Neural cell (in vitro differentiated cells): Measurements from ENCODE around the gene CUTC. TPM values are rescaled to one million over a fixed set of nuclear protein-coding genes. Genes with fewer than 3 reads are reported as not detected.

Experiments
- H2AFZ ChIP-seq: fragments of 200-600, 300-800 bp; sonication (generic), shearing (Covaris generic); 2 replicates; pipeline ENCODE4 v1.6.0; 2014; ENCODE audit warnings: low read depth, mild to moderate bottlenecking, antibody characterized with exemption, low read length, moderate library complexity
- H3F3A ChIP-seq: fragments of 200-600 bp; shearing (Covaris generic); 2 replicates; pipeline ENCODE4 v1.6.1; 2016; ENCODE audit warnings: mild to moderate bottlenecking, moderate library complexity, mixed read lengths, antibody characterized with exemption, low read length; ENCODE audit not compliant: insufficient read depth, poor library complexity, severe bottlenecking
- H3K27ac ChIP-seq: fragments of 200-600, 300-800 bp; sonication (generic), shearing (Covaris generic); 2 replicates; pipeline ENCODE4 v1.5.1; 2014; ENCODE audit warnings: mild to moderate bottlenecking, low read length, moderate library complexity
- H3K27me3 ChIP-seq: fragments of 300-800, 200-600 bp; sonication (generic), shearing (Covaris generic); 2 replicates; pipeline ENCODE4 v1.6.0; 2014; ENCODE audit warnings: mild to moderate bottlenecking, low read depth, low read length, moderate library complexity; ENCODE audit not compliant: insufficient read depth
- H3K36me3 ChIP-seq: fragments of 300-800, 200-600 bp; sonication (generic), shearing (Covaris generic); 2 replicates; pipeline ENCODE4 v1.5.1; 2014; ENCODE audit warnings: mild to moderate bottlenecking, antibody characterized with exemption, low read length, moderate library complexity; ENCODE audit not compliant: insufficient read depth
- H3K4me2 ChIP-seq: fragments of 300-800, 200-600 bp; sonication (generic), shearing (Covaris generic); 2 replicates; pipeline ENCODE4 v1.6.0; 2014; ENCODE audit warnings: mild to moderate bottlenecking, low read length
- H3K4me3 ChIP-seq: fragments of 300-800, 200-600 bp; sonication (generic), shearing (Covaris generic); 2 replicates; pipeline ENCODE4 v1.5.1; 2014; ENCODE audit warnings: mild to moderate bottlenecking, low read length, moderate library complexity
- H3K79me2 ChIP-seq: fragments of 200-600 bp; shearing (Covaris generic); replicated peaks from 2 replicates; pipeline ENCODE4 v1.6.0; 2014; ENCODE audit warnings: mild to moderate bottlenecking, low read length, moderate library complexity; ENCODE audit not compliant: insufficient read depth
- H3K9ac ChIP-seq: fragments of 300-800, 200-600 bp; sonication (generic), shearing (Covaris generic); 2 replicates; pipeline ENCODE4 v1.6.1; 2016; ENCODE audit warnings: mild to moderate bottlenecking, low read length, mixed read lengths
- H3K9me2 ChIP-seq: fragments of 200-600 bp; shearing (Covaris generic); 2 replicates; pipeline ENCODE4 v1.6.1; 2016; ENCODE audit warnings: mild to moderate bottlenecking, low read length, mixed read lengths; ENCODE audit not compliant: insufficient read depth
- H3K9me3 ChIP-seq: fragments of 200-600, 300-800 bp; sonication (generic), shearing (Covaris generic); 2 replicates; pipeline ENCODE4 v1.6.1; 2016; ENCODE audit warnings: mild to moderate bottlenecking, mixed run types, low read length, moderate library complexity, mixed read lengths
- H4K20me1 ChIP-seq: fragments of 200-600 bp; shearing (Covaris generic); 2 replicates; pipeline ENCODE4 v1.6.1; 2016; ENCODE audit warnings: mild to moderate bottlenecking, mixed run types; ENCODE audit not compliant: insufficient read depth
- EP300 ChIP-seq: fragments of 450-650 bp; conservative IDR thresholded peaks from 2 replicates; pipeline ENCODE4 v1.6.1; 2014; ENCODE audit warnings: antibody characterized with exemption, mild to moderate bottlenecking, moderate library complexity; ENCODE audit not compliant: poor library complexity, severe bottlenecking
- EZH2 ChIP-seq: fragments of 200-600, 300-800 bp; shearing (Covaris generic), sonication (generic); IDR thresholded peaks from 2 replicates; pipeline ENCODE4 v1.6.1; 2014; ENCODE audit warnings: antibody characterized with exemption, low read length, borderline replicate concordance, mild to moderate bottlenecking; ENCODE audit not compliant: insufficient read depth, poor library complexity, severe bottlenecking
- MXI1 ChIP-seq: fragments of 450-650 bp; conservative IDR thresholded peaks from 2 replicates; pipeline ENCODE4 v1.6.1; 2014; ENCODE audit warnings: antibody characterized with exemption, mild to moderate bottlenecking; ENCODE audit not compliant: poor library complexity, severe bottlenecking
- POLR2AphosphoS5 ChIP-seq: IDR thresholded peaks from 2 replicates; pipeline ENCODE4 v1.6.1; 2012
- RAD21 ChIP-seq: fragments of 450-650 bp; conservative IDR thresholded peaks from 2 replicates; pipeline ENCODE4 v1.6.1; 2014; ENCODE audit warnings: antibody characterized with exemption, mild to moderate bottlenecking, moderate library complexity
- TAF1 ChIP-seq: IDR thresholded peaks from 2 replicates; pipeline ENCODE4 v1.6.1; 2012; ENCODE audit warnings: low read depth
- polyA plus RNA-seq: library from polyadenylated mRNA; depleted of rRNA; stranded (reverse); fragments of >200 nt; gene quantifications from 2 replicates; pipeline ENCODE4 v1.2.3, GENCODE V29; 2014
- TF ChIP-seq, protein P1 (sequence below): fragments of 450-650 bp; IDR thresholded peaks from 2 replicates; pipeline ENCODE4 v1.5.1; 2014; ENCODE audit warnings: antibody characterized with exemption, mild to moderate bottlenecking, moderate library complexity; ENCODE audit not compliant: poor library complexity, severe bottlenecking
- TF ChIP-seq, protein P2 (sequence below): IDR thresholded peaks from 2 replicates; pipeline ENCODE4 v1.6.1; 2012; ENCODE audit warnings: borderline replicate concordance

Gene CUTC
- polyA plus RNA-seq, 1 donor from 2014 or later = 26.2 TPM

DNA sequence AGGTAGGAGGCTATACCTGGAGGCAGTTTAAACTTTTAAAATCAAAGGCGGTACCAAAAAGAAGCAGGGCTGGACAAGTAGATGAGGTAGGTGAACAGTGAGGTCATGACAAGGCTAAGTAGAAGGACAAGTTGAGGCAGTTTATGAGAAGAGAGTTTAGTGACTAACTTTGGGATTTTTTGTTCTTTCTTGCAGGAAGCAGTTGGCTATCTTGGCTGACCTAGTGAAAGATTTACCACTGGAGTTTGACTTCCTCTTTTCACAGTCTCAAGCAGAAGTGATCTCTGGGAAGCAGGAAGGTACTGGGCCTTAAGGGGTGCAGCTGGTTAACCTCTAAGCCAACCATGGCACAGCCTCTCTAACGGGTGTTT, 46.5 kb upstream of the CUTC start:
- Histone ChIP-seq H3K4me2 (no peak overlapping the region), H2AFZ (no peak overlapping the region), H3K4me3 (no peak overlapping the region), H4K20me1 (no peaks in the 10 kb centered on the region), H3K27ac (no peak overlapping the region), H3K27me3 (no peaks in the 10 kb centered on the region), H3F3A (no peaks in the 10 kb centered on the region), H3K9ac (no peak overlapping the region), H3K9me3 (no peaks in the 10 kb centered on the region), H3K79me2 (no peaks in the 10 kb centered on the region), H3K36me3 (no peaks in the 10 kb centered on the region), H3K9me2 (no peaks in the 10 kb centered on the region)
- TF ChIP-seq TAF1 (no peak), POLR2AphosphoS5 (no peak), EP300 (no peak)
- TF ChIP-seq, protein P1, sequence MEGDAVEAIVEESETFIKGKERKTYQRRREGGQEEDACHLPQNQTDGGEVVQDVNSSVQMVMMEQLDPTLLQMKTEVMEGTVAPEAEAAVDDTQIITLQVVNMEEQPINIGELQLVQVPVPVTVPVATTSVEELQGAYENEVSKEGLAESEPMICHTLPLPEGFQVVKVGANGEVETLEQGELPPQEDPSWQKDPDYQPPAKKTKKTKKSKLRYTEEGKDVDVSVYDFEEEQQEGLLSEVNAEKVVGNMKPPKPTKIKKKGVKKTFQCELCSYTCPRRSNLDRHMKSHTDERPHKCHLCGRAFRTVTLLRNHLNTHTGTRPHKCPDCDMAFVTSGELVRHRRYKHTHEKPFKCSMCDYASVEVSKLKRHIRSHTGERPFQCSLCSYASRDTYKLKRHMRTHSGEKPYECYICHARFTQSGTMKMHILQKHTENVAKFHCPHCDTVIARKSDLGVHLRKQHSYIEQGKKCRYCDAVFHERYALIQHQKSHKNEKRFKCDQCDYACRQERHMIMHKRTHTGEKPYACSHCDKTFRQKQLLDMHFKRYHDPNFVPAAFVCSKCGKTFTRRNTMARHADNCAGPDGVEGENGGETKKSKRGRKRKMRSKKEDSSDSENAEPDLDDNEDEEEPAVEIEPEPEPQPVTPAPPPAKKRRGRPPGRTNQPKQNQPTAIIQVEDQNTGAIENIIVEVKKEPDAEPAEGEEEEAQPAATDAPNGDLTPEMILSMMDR = no peak

DNA sequence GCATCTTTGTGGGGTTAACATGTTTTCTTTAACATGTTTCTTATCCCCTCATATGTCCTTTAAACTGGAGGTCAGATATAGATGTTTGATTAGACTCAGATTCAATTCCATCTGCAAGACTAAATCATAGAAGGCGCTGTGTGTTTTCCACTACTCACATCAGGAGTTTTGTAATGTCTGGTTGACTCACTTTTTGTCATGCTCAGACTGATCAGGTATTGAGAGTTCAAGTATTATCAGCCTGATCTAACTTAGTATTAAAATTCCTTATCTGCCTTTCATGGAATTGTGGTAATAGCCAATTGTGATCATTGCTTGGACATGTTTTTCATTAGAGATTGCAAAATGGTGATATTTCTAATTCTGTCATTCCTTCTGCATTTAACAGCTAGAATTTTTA, 42.6 kb upstream of the CUTC start:
- Histone ChIP-seq H3K27ac (no peak overlapping the region), H3K27me3 (no peaks in the 10 kb centered on the region)

More for the DNA sequence above, 42.6 kb upstream of the CUTC start:
- TF ChIP-seq, protein P2, sequence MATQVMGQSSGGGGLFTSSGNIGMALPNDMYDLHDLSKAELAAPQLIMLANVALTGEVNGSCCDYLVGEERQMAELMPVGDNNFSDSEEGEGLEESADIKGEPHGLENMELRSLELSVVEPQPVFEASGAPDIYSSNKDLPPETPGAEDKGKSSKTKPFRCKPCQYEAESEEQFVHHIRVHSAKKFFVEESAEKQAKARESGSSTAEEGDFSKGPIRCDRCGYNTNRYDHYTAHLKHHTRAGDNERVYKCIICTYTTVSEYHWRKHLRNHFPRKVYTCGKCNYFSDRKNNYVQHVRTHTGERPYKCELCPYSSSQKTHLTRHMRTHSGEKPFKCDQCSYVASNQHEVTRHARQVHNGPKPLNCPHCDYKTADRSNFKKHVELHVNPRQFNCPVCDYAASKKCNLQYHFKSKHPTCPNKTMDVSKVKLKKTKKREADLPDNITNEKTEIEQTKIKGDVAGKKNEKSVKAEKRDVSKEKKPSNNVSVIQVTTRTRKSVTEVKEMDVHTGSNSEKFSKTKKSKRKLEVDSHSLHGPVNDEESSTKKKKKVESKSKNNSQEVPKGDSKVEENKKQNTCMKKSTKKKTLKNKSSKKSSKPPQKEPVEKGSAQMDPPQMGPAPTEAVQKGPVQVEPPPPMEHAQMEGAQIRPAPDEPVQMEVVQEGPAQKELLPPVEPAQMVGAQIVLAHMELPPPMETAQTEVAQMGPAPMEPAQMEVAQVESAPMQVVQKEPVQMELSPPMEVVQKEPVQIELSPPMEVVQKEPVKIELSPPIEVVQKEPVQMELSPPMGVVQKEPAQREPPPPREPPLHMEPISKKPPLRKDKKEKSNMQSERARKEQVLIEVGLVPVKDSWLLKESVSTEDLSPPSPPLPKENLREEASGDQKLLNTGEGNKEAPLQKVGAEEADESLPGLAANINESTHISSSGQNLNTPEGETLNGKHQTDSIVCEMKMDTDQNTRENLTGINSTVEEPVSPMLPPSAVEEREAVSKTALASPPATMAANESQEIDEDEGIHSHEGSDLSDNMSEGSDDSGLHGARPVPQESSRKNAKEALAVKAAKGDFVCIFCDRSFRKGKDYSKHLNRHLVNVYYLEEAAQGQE = no peak
- TF ChIP-seq MXI1 (no peak), EP300 (no peak), RAD21 (no peak), EZH2 (no peak), POLR2AphosphoS5 (no peak), TAF1 (no peak)
- TF ChIP-seq, protein P1 = no peak
- Histone ChIP-seq H3K9me3 (no peaks in the 10 kb centered on the region), H3K4me3 (no peak overlapping the region), H3K4me2 (no peak overlapping the region), H3K79me2 (no peaks in the 10 kb centered on the region), H3K9ac (no peak overlapping the region), H3F3A (no peaks in the 10 kb centered on the region), H2AFZ (no peak overlapping the region), H4K20me1 (no peaks in the 10 kb centered on the region), H3K36me3 (no peaks in the 10 kb centered on the region), H3K9me2 (no peaks in the 10 kb centered on the region)
